HG02981 (cell line): ENCODE results near the gene UFSP2.
"Not testable (repeated sequence)": the region's sequence is repeated elsewhere in the genome, so short reads cannot be mapped to it uniquely, and the experiment has no call there.

ENCODE experiments used
- ATAC-seq: cut with Tn5 transposase; IDR thresholded peaks from one replicate; pipeline ENCODE4 v1.9.1; 2021; ENCODE audit warnings: mild to moderate bottlenecking, moderate library complexity; ENCODE audit not compliant: unreplicated experiment

UFSP2 gene

DNA sequence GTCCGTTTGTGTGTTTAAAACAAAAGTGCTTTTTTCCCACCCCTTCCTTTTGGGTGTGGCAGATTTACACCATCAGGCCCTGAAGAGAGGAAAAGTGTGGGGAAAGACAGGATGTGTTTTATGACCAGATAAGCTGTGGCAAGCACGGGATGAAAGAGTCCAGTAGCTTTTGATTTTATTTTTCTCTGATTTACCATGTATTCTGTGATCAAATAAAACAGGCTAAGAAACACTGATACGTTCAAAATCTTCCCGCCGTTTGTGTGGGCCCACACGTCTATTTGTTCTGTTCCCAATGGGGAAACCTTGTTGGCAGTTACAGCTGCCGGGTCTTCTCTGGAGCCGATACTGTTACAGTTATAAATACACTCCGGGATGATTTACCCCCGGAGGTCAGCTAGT, 40.8 kb downstream of the UFSP2 start:
- ATAC-seq = no peak

DNA sequence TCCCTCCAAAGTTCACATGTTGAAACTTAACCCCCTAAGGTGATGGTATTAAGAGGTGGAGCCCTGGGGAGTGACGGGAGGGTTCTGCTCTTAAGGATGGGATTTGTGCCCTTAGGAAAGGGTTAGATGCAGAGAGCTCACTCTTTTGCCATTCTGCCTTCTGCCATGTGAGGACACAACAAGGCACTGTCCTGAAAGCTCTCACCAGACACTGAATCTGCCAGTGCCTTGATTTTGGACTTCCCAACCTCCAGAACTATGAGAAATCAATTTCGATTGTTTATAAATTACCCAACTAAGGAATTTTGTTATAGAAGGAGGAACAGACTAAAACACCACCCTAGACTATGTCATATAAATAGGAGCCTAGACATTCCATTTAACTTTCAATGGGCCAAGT, 41.7 kb downstream of the UFSP2 start:
- no peak for ATAC-seq

DNA sequence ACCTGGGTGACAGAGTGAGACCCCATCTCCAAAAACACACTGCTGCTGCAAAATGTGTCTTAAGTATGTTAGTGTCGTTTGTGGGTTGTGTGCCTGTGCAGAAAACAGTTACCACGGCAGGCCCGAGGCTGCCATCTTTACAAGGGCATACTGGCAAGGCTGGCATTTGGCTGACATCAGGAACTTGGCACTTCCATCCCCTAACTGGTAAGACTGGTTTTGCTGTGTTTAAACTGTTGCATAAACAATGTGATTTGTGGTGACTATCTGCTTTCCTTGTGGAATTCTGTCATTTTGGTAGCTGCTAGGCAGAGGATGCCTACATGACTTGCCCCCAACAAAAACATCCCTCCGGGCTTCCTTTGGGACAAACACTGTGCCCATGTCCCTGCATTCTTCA, 42.3 kb downstream of the UFSP2 start:
- no peak for ATAC-seq

DNA sequence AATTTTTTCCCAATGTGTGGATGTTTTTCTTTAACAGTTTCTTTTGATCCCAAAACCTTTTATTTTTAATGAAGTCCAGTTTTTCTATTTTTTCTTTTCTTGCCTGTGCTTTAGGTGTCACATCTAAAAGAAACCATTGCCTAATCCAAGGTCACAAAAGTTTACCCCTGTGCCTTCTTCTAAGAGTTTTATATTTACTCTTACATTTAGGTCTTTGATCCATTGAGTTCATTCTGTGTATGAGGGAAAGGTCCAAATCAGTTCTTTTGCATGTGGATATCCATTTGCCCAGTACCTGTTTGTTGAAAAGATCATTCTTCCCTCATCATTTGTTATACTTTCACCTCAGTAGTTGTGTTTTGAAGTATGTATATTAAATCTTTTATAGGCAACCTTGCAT, 43.0 kb downstream of the UFSP2 start:
- no peak for ATAC-seq

DNA sequence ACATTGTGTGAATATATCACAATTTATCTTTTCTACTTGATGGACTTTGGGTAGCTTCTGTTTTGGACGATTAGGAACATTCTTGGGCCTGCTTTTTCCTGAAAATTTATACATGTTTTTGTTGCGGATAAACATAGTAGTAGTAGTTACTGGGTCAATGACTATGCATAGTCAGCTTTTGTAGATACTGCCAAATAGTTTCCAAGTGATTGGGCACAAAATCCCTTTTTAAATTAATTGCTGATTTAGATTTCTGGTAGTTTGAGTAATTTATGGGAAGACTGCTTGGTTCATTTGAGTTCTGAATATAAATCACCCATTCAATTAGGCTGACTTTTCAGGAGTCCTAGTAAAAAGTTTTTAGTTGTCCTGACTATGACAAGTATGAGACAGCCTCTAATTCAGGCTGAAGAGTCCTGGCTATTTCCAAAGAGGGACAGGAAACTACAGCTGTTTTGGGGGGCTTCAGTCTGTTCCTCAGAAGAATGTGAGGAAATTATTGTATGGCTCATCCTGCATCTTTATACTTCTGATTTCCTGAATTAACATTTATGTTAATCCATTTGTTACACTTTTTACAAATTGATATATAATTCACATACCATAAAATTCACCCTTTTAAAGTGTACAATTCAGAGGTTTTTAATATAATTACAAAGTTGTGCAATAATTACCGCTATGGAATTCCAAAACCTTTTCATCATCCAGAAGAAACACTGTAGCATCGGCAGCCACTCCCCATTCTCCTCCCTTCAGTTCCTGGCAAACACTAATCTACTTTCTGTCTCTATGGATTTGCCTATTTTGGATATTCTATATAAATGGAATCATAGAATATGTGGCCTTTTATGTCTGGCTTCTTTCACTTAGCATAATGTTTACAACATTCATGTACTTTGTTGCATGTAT, 44.2 kb downstream of the UFSP2 start:
- ATAC-seq = no peak

DNA sequence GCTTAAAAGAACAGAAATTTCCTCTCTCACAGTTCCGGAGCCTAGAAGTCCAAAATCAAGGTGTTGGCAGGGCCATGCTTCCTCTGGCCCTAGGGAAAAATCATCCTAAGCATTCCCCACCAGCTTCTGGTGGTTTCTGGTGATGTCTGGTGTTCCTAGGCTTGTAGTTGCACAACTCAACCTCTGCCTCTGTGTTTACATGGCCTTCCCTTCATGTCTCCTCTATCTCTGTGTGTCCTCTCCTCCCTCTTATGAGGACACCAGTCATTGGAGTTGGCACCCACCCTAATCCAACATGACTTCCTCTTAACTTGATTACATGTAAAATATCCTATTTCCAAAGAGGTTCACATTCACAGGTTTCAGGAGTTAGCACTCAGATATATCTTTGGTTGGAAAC, 45.4 kb downstream of the UFSP2 start:
- no peak for ATAC-seq

DNA sequence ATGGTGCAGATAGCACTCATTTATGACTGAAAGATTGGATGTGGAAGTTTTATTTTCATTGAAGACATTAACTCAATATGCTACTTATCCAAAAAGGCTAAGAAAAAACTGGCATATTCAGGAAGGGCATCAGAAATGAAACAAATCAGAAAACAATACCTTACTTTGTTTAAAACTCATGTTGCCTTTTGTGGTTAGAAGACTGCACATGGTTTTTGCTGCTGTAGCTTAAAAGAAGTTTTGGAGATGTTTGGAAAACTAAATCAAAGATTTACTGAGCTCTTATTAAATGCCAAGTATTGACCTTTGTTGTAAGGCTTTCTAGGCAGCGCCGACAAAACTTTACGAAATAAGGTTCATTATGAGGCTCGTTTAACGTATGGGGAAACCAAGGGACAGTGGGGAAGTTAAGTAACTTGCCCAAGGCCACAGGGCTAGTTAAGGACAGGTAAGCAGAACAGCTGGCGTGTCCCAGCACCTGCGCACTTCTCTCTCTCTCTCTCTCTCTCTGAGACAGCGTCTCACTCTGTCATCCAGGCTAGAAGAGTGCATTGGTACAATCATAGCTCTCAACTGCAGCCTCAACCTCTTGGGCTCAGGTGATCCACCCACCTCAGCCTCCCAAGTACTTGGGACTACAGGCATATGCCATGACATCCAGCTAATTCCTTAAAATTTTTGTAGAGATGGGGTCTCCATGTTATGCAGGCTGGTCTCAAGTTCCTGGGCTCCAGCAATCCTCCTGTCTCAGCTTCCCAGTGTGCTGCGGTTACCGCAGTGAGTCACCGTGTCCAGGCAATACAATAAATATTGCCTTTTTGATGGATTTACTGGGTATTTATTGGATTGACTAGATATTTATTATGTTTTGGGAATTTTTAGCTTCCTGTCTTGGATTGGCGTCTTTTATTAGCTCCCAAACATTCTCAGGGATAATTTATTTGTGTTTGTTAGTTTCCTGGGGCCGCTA, 46.2 kb downstream of the UFSP2 start:
- no peak for ATAC-seq

DNA sequence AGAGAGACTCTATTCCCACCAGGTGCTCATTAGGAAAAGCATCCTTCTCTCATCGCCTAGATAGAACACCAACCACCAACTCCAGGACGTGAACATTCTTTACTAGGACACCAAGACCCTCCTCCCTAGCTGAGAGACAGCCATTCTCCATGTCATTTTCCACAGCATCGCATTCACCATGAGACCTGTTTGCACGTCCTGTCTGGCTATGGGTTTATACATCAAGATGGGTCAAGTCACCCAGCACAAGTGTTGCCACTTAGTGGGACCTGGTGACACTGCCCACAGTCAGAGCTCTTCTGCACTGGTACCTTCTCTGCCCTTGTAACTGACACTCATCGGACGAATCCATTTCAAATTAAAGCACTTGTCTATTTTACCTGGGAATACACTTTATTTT, 47.5 kb downstream of the UFSP2 start:
- ATAC-seq = no peak

DNA sequence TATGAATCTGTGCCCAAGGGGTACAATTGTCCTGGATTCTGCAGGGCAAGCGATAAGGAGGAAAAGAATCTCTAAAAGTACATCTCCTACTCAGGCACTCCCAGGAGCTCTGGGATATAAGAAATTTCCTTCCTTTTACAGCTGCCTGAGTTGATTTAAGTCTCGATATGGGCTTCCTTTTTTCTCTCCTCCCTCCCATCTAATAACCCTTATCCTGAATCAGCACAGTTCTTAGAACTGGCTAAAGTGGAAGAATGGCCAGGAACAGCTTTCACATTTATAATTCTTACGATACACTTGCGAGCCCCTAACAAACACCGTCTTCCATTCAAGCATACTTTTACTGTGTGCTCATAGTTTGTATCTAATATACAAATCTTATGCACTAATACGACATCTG, 51.2 kb downstream of the UFSP2 start:
- no peak for ATAC-seq

DNA sequence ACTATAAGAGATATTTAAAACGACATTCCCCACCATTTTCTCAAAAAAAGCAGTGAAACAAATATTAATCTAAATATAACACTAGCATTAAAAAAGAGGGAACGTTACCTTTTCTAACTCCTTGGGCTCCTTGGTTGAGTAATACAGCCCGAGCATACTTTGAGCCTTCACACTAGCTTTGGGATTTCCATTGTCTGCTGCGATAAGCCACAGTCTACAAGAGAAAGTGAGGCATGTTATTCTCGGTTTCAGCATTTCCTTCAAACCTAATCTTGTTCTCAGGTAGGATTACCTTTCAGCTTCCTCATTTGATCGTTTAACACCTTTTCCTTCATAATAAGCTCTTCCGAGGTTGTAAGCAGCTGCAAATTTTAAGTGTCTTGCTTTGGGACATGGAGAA, 51.7 kb downstream of the UFSP2 start:
- no peak for ATAC-seq

DNA sequence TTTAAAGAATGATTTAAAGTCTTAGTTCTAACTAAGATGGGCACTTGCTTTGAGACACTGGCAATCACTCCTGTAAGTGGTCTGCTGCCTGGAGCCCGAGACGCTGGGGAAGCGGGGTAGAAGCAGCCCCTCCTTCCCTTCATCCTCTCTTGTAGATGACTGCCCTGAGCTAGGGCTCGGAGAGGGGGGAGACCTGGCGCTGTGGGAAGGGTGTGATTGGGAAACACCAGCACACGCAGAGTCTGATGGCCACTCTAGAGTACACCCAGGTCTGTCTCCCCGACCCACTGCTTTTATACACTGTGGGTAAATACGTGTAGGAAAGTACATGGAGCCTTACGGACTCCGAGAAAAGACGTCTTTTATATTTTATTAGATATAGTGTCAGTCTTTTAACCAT, 54.1 kb downstream of the UFSP2 start:
- ATAC-seq = no peak

DNA sequence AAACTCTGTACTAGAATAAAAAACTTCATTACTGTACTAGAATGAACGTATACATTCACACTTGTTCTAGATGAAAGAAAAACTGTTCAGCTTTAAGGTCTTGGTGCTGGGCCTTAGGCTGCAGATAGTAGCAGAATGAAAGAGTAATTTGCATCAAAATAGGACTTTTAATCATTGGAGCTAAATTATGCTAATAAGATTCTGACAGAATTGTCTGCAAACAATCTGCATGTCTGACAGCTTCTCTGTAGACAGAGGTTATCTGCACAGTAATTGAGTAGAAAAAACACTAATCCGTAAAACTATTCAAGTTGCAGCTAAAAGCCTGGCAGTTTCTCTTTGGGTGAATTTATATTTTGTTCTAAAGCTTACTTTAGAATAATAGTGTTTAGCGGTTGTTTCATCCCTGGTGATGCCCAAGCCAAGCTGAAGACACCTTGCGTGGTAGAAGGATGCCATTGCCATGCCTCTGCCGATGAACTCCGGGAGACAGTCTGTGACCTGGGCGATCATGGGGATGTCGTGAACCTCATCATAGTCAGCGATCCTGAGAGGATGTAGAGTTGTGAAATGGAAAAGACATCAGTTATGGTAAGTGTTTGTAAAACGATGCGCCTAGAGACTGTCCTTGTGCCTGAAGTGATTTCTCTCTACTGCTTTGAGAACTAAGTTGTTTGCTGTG, 55.4 kb downstream of the UFSP2 start:
- ATAC-seq = no peak

DNA sequence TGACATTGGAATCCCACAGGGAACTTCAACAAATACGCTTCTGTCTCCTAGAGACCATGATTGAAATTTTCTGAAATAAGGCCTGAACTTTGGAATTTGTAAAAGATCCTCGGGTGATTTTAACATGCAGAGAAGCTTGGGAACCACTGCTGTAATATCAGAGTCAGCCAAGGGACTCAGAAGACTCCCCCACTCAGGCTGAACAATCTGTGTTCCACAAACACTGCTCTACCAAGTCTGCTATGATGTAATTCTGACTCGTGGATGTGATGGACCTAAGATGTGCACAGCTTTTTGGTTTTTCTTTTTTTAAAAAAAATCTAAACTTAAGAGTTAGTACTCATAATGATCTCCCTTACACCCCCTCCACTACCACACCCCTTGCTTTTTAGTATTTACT, 56.0 kb downstream of the UFSP2 start:
- no peak for ATAC-seq

DNA sequence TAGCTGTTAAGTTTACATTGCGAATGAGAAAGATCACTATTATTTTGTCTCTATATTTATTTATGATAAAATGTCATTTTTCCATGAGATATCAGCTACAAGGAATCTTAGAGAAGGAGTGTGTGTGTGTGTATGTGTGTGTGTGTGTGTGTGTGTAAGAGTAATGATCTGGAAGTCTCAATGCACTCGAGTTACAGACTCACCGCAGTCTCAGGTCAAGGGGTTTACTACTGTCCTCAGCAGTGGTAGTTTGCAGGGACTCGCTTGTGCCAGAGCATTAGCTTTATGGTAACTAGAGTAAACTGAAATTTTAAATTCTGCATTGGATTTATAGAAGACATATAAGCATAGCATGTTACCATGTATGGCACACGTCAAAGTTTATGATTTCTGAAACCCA, 60.9 kb downstream of the UFSP2 start:
- no peak for ATAC-seq

DNA sequence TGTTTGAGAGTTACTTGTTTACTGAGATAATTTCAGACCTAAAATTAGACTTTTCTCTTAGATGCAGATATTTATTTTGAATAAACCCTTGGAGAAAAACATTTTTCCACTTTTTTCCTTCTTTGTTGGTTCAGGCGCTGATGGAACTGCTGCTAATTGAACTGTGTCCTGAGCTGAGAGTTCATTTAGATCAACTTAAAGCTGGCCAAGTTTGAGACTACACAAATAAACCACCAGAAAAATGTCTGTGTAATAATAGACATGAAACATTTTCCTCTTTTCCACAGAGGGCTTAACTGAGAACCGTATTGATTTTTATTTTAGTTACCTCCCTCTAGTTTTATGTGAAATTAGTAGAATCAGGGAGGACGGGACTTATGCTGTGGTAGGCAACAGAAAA, 62.5 kb downstream of the UFSP2 start:
- no peak for ATAC-seq

DNA sequence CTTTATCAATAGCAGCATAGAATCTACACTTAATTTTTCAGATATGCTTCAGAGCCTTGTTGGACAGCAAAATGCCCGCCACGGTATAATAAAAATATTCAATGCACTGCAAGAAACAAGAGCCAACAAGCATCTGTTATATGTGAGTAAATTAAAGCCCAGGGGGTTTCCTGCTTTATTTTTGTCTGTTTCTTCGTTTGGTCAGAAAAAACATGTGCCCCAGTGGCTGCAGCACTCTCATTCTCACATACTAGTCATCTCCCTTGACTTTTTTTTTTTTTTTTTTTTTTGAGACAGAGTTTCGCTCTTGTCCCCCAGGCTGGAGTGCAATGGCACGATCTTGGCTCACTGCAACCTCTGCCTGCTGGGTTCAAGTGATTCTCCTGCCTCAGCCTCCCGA, 63.2 kb downstream of the UFSP2 start:
- not testable (repeated sequence) for ATAC-seq

DNA sequence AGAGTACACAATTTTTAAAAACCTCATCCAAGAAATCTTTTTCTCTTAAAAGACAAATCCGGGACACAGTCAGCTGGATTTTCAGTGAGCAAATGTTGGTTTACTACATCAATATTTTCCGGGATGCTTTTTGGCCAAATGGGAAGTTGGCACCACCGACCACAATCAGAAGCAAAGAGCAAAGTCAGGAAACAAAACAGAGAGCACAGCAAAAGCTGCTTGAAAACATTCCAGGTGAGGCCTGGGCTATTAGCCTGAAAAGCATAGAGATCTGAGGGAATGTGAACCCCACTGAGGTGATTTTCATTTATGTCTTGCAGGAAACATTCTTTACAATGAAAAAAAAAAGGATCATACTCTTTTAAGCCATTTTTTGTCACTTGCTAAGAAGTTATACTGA, 63.9 kb downstream of the UFSP2 start:
- no peak for ATAC-seq

DNA sequence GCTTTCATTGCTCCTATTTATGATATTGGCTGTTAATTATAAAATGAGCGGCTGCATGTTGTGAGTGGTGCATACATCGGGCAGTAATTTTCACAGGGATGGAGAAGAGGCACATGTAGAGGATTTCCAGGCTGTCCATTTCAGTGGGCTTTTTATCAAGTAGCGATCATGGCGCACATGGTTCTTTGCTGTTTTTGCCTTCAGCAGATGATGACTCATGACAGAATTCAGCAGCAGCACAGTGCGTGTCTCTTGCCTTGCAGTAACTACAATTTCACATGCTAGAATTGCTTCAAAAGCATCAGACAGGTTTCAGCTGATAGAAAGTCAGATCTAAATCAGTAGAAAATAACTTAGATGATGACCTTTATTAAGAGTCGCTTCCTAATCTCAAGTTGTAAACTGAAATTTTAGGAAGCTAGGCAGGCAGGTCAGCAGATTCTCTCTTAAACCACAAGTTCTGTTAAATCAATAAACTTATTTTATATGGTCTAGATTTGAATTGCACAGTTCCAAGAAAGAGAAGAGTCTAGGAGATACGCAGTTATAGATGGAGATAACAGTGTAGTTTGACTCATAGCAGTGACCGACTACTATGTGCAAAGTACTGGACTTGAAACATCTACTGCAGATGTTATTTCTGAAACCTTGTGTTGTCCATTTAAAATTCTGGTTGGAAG, 65.9 kb downstream of the UFSP2 start:
- ATAC-seq = no peak

DNA sequence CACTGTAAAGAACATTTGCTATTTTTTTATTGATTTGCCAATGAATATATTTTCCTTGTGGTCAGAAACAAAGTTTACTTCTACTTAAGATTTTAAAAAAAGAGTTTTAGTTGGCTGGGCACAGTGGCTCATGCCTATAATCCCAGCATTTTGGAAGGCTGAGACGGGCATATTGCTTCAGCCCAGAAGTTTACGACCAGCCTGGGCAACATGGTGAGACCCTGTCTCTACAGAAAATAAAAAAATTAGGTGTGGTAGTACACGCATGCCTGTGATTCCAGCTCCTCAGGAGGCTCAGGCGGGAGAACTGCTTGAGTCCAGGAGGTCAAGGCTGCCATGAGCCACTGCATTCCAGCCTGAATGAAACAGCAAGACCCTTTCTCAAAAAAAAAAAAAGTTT, 66.8 kb downstream of the UFSP2 start:
- no peak for ATAC-seq

DNA sequence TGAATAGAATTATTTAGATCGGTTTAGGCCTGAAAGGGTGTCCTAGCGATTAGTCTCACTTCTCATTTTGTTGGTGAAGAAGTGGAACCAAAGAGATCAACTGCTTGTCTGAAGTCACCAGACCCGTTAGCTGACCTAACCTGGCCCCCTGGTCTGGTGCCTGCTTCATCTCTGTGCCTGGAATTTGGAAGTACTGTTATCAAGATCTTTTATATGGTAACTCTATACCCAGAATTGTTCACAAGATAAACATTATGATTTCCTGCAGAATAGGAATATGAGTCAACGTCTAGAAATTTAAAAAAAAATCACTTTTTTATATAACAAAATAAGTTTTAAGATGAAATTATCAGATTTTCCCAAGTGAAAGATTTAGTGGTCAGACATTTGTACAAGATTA, 67.2 kb downstream of the UFSP2 start:
- no peak for ATAC-seq
